ENCODE measurements around the gene OR4D1. TPM values are rescaled to one million over a fixed set of nuclear protein-coding genes. Genes with fewer than 3 reads are reported as not detected.

The OR4D1 gene
- total RNA-seq, 1 donor from 2014 or later = not detected

- no peak for DNase-seq (ENCODE audit: low spot score)
These were observed 45.6 kb downstream of the OR4D1 start for GRCh38 chr17:58193641-58194255.

- DNase-seq (ENCODE audit: low spot score) = no peak
These were observed 47.4 kb downstream of the OR4D1 start for GRCh38 chr17:58195518-58196123.

DNA sequence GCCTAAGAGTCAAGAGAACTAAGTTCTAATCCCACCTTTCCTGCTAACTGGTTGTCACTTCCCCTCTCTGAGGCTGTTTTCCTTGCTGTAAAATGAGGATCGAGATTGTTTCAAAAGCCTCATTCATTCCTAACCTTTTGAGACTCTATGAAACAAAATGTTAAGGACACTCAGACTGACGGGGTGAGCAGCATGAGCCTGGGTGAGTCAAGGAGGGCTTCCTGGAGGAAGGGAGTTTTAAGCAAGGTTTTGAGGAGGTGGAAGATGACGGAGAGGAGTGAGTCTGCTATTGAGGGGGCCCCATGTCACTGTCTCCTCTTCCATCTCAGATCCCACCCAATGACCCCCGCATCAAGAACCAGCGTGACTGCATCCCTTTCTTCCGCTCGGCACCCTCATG, 48.4 kb downstream of the OR4D1 start:
- DNase-seq (ENCODE audit: low spot score) = no peak

- no peak for DNase-seq (ENCODE audit: low spot score)
These were observed 51.9 kb downstream of the OR4D1 start for GRCh38 chr17:58200024-58200633.

DNA sequence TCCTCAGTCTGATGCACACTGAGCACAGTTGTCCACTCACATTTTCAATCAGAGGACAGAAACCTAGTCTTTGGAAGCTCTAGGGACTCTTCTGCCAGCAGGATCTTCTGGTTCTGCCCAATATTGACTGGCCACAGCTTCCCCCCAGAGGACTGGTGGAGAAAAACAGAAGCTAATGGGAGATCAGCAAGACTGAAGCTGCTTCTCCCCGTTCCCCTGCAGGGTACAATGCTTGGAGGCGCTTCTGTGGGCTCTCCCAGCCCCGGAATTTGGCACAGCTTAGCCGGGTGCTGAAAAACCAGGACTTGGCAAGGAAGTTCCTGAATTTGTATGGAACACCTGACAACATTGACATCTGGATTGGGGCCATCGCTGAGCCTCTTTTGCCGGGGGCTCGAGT, 54.7 kb downstream of the OR4D1 start:
- no peak for DNase-seq (ENCODE audit: low spot score)

DNA sequence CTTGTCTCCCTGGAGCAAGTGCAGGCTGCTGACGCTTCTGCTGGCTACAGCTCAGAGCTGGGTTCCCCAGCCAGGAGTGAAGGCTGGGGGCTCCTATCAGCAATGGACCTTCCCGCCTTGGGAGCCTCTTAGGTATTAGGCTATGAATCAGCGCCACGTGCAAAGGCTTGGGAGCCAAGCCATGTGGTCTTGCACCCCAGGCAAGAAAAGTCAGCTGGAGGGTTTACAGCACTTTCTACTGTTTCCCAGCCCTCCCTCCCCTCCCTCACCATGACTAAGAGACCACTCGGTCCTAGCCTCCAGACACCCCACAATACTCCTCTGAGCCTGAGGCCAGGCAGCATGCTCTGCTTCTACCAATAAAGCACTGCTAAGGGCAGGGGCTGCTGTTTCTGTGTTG, 56.6 kb downstream of the OR4D1 start:
- DNase-seq (ENCODE audit: low spot score) = no peak

- no peak for DNase-seq (ENCODE audit: low spot score)
These were observed 57.8 kb downstream of the OR4D1 start for GRCh38 chr17:58205936-58206335.

- DNase-seq (ENCODE audit: low spot score) = no peak
These were observed 59.3 kb downstream of the OR4D1 start for GRCh38 chr17:58207451-58207850.

DNA sequence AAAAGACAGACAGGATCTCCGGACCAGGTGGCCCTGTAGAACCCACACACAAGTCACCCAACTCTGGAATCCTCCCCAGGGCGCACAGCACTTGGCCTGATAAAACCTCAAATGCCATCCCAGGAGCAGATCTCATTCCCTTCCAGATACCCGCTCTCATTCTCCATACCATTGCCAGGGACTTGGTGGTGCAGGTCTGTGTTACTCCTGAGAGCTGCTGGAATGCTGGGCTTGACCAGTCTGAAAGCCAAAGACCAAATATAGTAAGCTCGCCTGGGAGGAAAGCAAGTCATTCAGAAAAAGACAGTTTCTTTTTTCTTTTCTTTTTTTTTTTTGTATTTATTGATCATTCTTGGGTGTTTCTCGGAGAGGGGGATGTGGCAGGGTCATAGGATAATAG, 60.2 kb downstream of the OR4D1 start:
- DNase-seq (ENCODE audit: low spot score) = no peak

Other genes with a start within 250 kb of the OR4D1 start
- 36.9 TPM for gene CUEDC1, start 193.0 kb upstream of the OR4D1 start, total RNA-seq
- 75.6 TPM for gene VEZF1, start 160.1 kb upstream of the OR4D1 start, total RNA-seq
- 205 TPM for gene SRSF1, start 141.1 kb upstream of the OR4D1 start, total RNA-seq
- gene DYNLL2, start 65.0 kb upstream of the OR4D1 start, total RNA-seq = 52.3 TPM
- not detected for gene OR4D2, start 18.6 kb downstream of the OR4D1 start, total RNA-seq
- not detected for gene EPX, start 44.3 kb downstream of the OR4D1 start, total RNA-seq
- gene MKS1, start 70.9 kb downstream of the OR4D1 start, total RNA-seq = 28.7 TPM
- not detected for gene LPO, start 90.2 kb downstream of the OR4D1 start, total RNA-seq
- gene MPO, start 132.6 kb downstream of the OR4D1 start, total RNA-seq = 0.23 TPM
- 21.0 TPM for gene TSPOAP1, start 180.4 kb downstream of the OR4D1 start, total RNA-seq
- gene SUPT4H1, start 203.8 kb downstream of the OR4D1 start, total RNA-seq = 55.2 TPM

Measured in ureter (tissue), 1 donor.